NCI-H2107 treated with DMSO at 0.1 percent for 48 hours (cell line): ENCODE measurements around the gene COPS8.

Experiments used
- DNase-seq: peaks from one replicate; lab custom pipeline; 2025; ENCODE audit not compliant: unreplicated experiment; lab: John Stamatoyannopoulos, UW

Gene COPS8

GRCh38 chr2:237097911-237098702, 12.4 kb downstream of the COPS8 start:
- DNase-seq, result no peak

DNA sequence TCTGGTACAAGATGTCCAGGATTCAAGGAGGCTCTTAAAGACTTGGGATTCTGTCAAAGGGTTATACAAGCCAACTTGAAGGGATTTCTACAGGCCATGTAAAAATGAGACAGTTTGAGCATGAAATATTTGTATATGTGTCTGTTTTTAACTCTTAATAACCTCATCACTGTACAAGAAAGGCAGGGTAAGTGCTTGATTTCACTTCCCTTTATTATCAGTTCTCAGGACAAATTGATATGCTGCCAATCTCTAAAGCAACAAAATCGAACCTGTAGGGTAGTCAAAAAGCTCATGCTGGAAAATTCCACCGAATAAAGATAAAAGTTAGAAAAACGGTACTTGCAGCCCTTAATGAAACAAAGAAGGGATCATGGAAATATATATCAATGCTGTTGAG, 14.1 kb downstream of the COPS8 start:
- no peak for DNase-seq

DNA sequence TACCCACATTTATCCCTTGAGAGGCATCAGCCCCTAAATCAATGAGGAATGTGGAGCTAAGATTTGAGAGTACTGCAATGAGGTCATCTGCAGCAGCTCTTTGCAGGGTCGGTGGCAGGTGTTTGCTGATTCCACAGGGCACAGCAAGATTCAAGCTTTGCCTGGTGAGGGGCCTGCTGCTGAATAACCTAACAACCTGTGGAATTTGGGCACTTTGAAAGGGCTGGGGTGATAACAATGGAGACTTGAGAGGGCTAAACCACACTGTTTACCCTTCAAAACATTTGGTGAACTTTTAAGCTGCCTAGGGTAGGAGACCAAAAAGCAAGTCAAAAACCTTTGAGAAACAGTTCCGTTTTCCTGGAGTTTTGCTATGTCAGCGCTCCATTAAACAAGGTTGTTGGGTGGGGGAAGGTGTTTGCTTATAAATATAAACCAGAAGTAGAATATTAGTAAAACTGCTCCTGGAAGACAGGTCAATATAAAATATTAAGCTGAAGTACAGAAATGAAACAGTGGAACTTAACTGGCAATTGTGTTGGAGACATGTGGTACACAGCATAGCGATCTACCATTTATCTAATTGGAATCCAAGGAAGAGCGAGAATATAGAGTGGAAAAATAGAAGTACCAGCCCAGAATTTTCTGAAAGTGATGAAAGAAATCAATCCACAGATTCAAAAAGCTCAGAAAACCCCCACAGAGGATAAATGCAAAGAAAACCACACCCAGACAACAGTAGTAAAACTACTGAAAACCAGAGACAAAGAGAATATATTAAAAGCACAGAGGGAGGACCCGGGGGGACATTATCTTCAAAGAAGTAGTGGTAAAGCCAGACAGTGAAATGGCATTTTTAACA, 15.7 kb downstream of the COPS8 start:
- DNase-seq, result no peak

DNA sequence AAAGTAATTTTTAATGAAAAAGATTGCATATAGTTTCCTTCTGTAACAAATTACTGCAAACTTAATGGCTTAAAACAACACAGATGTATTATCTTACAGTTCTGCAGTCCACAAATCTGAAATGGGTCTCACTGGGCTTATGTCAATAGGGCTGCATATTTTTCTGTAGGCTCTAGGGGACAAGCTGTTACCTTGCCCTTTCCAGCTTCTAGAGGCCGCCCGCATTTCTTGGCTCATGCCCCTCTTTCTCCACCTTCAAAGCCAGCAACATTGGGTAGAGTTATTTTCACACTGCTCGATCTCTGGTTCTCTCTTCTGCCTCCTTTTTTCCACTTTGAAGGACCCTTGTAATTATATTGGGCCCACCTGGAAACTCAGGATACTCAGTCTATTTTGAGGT, 16.7 kb downstream of the COPS8 start:
- DNase-seq, result no peak

- DNase-seq, result no peak
Observed at GRCh38 chr2:237109421-237109934, 23.8 kb downstream of the COPS8 start.

DNA sequence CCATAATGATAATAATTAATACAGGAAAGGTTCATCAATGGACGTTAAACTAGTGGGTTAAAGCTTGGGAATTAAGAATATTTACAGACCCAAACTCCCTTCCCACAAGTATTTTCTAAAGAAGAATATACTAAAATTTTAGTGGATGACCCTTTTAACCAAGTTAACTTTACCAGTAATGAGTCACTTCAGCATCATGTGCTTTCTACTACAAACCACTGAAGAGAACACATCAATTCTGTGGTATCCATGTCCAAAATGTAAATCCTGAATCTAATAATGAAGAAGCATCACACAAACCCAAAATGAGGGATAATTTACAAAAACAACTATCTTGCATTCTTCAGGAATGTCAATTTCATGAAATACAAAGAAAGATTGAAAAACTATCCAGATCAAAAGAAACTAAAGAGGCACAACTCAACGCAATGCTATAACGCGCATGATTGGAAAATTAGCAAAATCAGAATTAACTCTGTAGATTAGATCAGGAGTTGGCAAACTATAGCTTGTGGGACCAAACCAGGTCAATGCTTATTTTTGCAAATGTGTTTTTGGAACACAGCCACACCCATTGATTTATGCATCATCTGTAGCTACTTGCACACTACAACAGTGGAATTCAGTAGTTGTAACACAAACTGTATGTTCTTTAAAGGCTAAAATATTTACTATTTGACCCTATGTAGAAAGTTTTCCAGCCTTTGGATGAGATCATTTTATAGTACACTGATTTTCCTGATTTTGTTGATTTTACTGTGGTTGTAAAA, 27.5 kb downstream of the COPS8 start:
- no peak for DNase-seq

- DNase-seq, result no peak
Observed at GRCh38 chr2:237115870-237116269, 30.2 kb downstream of the COPS8 start.

DNA sequence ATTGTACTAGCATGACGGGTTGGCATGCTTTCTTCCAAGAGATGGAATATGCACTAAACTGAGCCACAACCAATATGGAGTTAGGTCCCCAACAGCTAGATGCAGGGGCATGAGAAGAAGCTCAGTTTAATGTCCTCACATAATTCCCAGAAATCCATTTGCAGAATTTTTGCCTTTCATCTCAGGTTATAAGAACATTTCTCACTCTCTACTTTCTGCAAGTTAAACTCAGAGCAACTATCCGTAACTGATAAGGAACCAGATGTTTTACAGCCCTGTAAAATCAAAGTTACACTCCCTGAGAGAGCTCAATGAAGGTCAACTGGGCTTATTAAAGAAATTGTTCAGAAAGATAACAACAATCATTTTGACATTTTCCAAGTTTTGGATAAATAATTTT, 30.7 kb downstream of the COPS8 start:
- no peak for DNase-seq

DNA sequence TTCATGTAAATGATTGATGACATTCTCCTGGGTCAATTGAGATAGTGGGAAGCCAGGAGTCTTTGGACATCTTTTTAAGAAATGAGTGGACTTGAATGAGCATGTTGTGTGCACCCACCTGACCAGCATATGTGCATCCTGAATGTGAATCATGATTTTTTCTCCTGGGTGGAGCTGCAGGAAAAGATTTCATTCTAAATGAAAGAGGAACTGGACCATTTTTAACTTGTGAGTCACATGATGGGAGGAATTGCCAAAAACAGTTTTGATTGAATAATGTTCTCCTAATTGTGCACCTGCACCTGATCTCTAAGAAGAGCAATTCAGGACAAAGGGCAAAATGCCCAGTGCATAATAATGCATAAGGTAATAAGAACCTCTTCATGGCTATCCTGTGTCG, 32.3 kb downstream of the COPS8 start:
- no peak for DNase-seq

GRCh38 chr2:237118561-237119155, 33.0 kb downstream of the COPS8 start:
- DNase-seq, result no peak

GRCh38 chr2:237120916-237121315, 35.2 kb downstream of the COPS8 start:
- DNase-seq, result no peak

DNA sequence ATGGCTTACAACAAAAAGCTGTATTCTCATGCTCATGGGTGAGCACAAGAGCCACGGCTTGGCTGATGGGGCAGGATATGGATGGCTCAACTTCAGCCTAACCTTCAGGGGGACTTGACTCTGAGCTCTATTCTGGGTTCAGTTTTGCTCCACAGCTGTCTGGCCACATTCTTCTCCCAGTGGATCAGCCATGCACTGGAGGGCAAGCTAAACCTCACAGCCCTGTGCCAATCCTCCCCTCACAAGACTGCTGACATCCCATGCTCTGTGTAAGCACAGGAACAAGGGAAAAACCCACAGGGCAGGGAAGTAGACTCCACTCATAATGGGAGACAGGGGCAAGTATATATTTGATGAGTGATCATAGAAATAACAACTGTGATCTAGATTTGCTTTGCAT, 35.6 kb downstream of the COPS8 start:
- DNase-seq, result no peak

GRCh38 chr2:237122214-237122666, 36.6 kb downstream of the COPS8 start:
- peak; percentile 5 for DNase-seq

DNA sequence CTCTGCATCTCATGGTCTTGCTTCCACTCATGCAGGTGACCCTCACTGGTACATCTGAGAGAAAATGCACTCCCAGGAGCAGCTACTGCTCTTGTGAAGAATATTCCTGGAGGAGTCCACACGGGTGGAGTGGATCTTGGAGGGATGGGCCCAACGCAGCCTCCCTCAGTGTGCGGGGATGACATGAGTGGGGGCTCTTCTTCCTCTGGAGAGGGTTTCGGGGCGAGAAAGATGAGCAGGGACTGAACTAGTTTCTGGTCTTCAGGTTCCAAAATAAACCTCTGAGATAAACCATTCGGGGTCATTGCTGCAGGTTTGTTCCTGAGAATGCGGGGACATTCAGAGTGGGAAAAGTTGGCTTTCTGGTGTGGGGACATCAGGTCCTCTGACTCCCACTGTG, 39.1 kb downstream of the COPS8 start:
- DNase-seq, result no peak

DNA sequence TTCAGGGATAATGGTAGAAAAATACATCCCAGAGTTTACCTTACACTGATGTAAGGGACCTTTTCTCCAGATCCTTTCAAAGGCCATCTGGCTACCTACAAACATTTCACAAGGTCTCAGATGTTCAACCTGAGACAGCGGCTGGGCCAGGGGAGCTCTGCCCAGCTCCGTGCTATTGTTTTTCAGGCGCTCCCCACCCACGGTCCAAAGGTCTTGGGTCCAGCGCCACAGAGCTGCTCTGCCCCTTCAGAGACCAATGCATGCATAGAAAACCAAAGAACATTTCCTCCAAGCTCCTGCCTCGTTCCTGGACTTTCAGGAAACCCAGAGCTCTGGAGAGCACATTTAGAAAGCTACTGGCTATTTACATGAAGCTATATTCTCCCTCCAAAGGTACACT, 40.3 kb downstream of the COPS8 start:
- no peak for DNase-seq

GRCh38 chr2:237126519-237127174, 41.0 kb downstream of the COPS8 start:
- DNase-seq, result no peak

DNA sequence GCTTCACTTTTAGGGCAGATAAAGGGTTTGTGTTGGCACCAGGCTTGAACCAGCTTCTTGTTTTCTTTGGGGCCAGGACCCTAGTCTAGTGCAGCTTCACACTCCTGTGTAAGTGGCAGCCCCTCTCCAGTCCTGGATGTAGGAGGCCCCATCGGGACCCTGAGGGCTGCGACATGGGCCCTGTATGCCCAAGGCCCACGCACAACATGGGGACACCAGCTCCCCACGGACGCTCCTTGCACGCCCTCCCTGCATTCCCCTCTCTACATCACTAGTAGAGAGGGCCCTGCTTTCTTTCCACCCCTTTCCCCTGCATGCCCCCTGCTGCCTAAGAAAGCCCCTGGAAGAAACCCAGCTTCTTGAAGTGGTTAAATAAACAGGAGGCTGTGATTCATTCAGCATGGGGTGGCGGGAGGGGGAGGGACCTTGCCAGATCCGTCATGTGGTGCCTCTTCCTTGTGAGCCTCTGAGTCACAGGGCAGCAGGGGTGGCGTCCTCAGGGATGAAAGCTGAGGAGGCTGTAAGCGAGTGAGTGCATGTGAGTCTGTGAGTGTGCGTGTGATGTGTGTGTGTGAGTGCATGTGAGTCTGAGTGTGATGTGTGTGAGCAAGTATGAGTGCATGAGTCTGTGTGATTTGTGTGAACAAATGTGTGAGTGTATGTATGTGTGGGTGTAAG, 42.5 kb downstream of the COPS8 start:
- DNase-seq, result no peak

- no peak for DNase-seq
Observed at GRCh38 chr2:237128845-237129592, 43.3 kb downstream of the COPS8 start.

- no peak for DNase-seq
Observed at GRCh38 chr2:237129625-237130263, 44.1 kb downstream of the COPS8 start.
